MM.1S (cell line): ENCODE results near the gene ASB5.

ENCODE experiments used
- DNase-seq: peaks from one replicate; pipeline ENCODE4 v3.0.0-alpha.2; 2015
- H2AFZ ChIP-seq: fragments of 300-600 bp; sonication (generic); 2 replicates; pipeline ENCODE4 v1.6.0; 2016; ENCODE audit warnings: antibody characterized with exemption, low read length
- H3F3A ChIP-seq: fragments of 300-600 bp; sonication (generic); 2 replicates; pipeline ENCODE4 v1.6.1; 2016; ENCODE audit warnings: mild to moderate bottlenecking, antibody characterized with exemption, low read length, moderate library complexity, mixed read lengths; ENCODE audit not compliant: insufficient read depth
- H3K27ac ChIP-seq: fragments of 300-600 bp; sonication (generic); 2 replicates; pipeline ENCODE4 v1.5.1; 2016; ENCODE audit warnings: mild to moderate bottlenecking, low read length
- H3K27me3 ChIP-seq: fragments of 300-600 bp; sonication (generic); replicated peaks from 2 replicates; pipeline ENCODE4 v1.6.0; 2016; ENCODE audit warnings: low read length; ENCODE audit not compliant: insufficient read depth
- H3K36me3 ChIP-seq: fragments of 300-600 bp; sonication (generic); replicated peaks from 2 replicates; pipeline ENCODE4 v1.6.1; 2016; ENCODE audit warnings: mild to moderate bottlenecking, low read length, mixed read lengths; ENCODE audit not compliant: insufficient read depth
- H3K4me1 ChIP-seq: fragments of 300-600 bp; sonication (generic); 2 replicates; pipeline ENCODE4 v1.6.1; 2016; ENCODE audit warnings: low read length, mixed read lengths
- H3K4me2 ChIP-seq: fragments of 300-600 bp; sonication (generic); 2 replicates; pipeline ENCODE4 v1.6.0; 2016; ENCODE audit warnings: low read depth, low read length
- H3K4me3 ChIP-seq: fragments of 300-600 bp; sonication (generic); 2 replicates; pipeline ENCODE4 v1.5.1; 2016; ENCODE audit warnings: low read length, mixed read lengths
- H3K79me2 ChIP-seq: fragments of 300-600 bp; sonication (generic); 2 replicates; pipeline ENCODE4 v1.6.1; 2016; ENCODE audit warnings: mixed run types, low read length, mixed read lengths
- H3K9ac ChIP-seq: fragments of 300-600 bp; sonication (generic); 2 replicates; pipeline ENCODE4 v1.6.1; 2016; ENCODE audit warnings: low read length, mixed read lengths
- H3K9me2 ChIP-seq: fragments of 300-600 bp; sonication (generic); replicated peaks from 2 replicates; pipeline ENCODE4 v1.6.1; 2016; ENCODE audit warnings: mild to moderate bottlenecking, low read length, mixed read lengths; ENCODE audit not compliant: insufficient read depth
- H3K9me3 ChIP-seq: fragments of 300-600 bp; sonication (generic); replicated peaks from 2 replicates; pipeline ENCODE4 v1.6.1; 2016; ENCODE audit warnings: mild to moderate bottlenecking, low read length, mixed read lengths; ENCODE audit not compliant: insufficient read depth
- H4K20me1 ChIP-seq: fragments of 300-600 bp; sonication (generic); 2 replicates; pipeline ENCODE4 v1.6.1; 2016; ENCODE audit warnings: mild to moderate bottlenecking, low read length, moderate library complexity, mixed read lengths; ENCODE audit not compliant: insufficient read depth
- EZH2 ChIP-seq: fragments of 300-600 bp; sonication (generic); optimal IDR thresholded peaks from 2 replicates; pipeline ENCODE3; 2017; ENCODE audit warnings: low read depth, mild to moderate bottlenecking, antibody characterized with exemption, low read length, mixed read lengths
- EZH2phosphoT487 ChIP-seq: fragments of 300-600 bp; sonication (generic); IDR thresholded peaks from 2 replicates; pipeline ENCODE4 v1.6.1; 2018; ENCODE audit warnings: antibody characterized with exemption, low read length
- TF ChIP-seq, protein P1 (sequence below): fragments of 300-600 bp; sonication (generic); IDR thresholded peaks from 2 replicates; pipeline ENCODE4 v1.5.1; 2016; ENCODE audit warnings: antibody characterized with exemption, low read length, mixed read lengths

Gene ASB5

DNA sequence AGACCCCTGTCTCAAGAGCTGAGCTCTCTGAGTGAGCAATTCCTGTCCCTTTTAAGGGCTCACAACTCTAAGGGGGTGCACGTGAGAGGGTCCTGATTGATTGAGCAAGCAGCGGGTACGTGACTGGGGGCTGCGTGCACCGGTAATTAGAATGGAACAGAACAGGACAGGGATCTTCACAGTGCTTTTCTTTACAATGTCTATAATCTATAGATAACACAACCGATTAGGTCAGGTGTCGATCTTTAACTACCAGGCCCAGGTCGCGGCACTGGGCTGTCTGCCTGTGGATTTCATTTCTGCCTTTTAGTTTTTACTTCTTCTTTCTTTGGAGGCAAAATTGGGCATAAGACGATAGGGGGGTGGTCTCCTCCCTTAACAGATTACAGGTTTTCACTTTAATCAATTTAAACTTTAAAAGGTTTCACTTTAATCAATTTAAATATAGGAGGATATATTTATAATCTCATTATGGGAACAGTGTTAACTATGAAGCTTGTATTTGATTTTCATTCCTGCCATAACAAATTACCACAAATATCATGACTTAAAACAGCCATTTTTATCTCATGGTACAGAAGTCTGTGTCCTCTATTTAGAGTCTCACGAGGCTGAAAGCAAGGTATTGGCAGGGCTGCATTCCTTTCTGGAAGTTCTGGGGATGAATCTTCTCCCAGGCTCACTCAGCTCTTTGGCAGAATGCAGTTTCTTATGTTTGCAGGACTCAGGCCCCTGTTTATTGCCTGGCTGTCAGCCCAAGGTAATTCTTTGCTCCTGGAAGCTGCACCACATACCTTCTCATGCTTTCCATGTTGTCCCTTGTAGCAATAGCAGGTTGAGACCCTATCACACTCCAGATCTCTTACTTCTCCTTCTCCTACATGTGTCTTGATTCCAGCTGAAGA is 78.9 kb downstream of the ASB5 start:
- Histone ChIP-seq H3K9me2 (no peaks in the 10 kb centered on the region), H3K4me1 (no peaks in the 10 kb centered on the region), H3K9me3 (no peaks in the 10 kb centered on the region), H4K20me1 (no peaks in the 10 kb centered on the region), H3K4me3 (no peak overlapping the region), H3K36me3 (no peaks in the 10 kb centered on the region), H3K27me3 (no peaks in the 10 kb centered on the region), H3K9ac (no peak overlapping the region), H2AFZ (no peak overlapping the region), H3K27ac (no peak overlapping the region), H3K79me2 (no peaks in the 10 kb centered on the region), H3K4me2 (no peak overlapping the region), H3F3A (peaks cover 2% of the 10 kb centered on the region; the same call in 1 of the 2 replicates)
- DNase-seq = no peak
- TF ChIP-seq EZH2phosphoT487 = no peak
- TF ChIP-seq, protein P1, sequence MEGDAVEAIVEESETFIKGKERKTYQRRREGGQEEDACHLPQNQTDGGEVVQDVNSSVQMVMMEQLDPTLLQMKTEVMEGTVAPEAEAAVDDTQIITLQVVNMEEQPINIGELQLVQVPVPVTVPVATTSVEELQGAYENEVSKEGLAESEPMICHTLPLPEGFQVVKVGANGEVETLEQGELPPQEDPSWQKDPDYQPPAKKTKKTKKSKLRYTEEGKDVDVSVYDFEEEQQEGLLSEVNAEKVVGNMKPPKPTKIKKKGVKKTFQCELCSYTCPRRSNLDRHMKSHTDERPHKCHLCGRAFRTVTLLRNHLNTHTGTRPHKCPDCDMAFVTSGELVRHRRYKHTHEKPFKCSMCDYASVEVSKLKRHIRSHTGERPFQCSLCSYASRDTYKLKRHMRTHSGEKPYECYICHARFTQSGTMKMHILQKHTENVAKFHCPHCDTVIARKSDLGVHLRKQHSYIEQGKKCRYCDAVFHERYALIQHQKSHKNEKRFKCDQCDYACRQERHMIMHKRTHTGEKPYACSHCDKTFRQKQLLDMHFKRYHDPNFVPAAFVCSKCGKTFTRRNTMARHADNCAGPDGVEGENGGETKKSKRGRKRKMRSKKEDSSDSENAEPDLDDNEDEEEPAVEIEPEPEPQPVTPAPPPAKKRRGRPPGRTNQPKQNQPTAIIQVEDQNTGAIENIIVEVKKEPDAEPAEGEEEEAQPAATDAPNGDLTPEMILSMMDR = no peak
- no peak for TF ChIP-seq EZH2

DNA sequence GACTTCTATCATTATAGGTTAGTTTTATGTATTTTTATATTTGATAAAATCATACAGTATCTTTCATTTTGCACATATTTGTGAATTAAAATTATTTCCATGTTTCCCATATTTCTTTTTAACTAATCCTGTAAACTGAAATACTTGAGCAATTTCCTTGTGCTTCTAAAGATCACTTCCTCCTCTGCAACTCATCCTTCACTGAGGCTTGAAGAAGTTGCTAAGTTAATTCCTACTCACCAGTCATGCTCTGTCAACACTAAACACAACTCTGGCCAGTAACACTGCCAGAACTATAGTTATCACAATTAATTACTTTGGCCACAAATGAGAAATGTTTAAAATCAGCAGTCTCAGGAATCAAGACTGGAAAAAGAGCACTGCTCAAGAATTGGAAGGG is 80.4 kb downstream of the ASB5 start:
- no peaks in the 10 kb centered on the region for H3K4me1 ChIP-seq
- H4K20me1 ChIP-seq = no peaks in the 10 kb centered on the region
- H3K27ac ChIP-seq = no peak overlapping the region
- H3K9me2 ChIP-seq = no peaks in the 10 kb centered on the region
- no peaks in the 10 kb centered on the region for H3K9me3 ChIP-seq
- no peak for TF ChIP-seq EZH2
- TF ChIP-seq, protein P1 = no peak
- no peak for TF ChIP-seq EZH2phosphoT487
- H3K79me2 ChIP-seq = no peaks in the 10 kb centered on the region
- no peak overlapping the region for H3K9ac ChIP-seq
- H3K27me3 ChIP-seq = no peaks in the 10 kb centered on the region
- no peak overlapping the region for H3K4me3 ChIP-seq
- H3K4me2 ChIP-seq = no peak overlapping the region
- no peaks in the 10 kb centered on the region for H3K36me3 ChIP-seq
- no peak for DNase-seq
- 0 out of 2 replicates have a peak overlapping the region, but pooled peaks have one; percentile 4 for H2AFZ ChIP-seq
- H3F3A ChIP-seq = no peaks in the 10 kb centered on the region

DNA sequence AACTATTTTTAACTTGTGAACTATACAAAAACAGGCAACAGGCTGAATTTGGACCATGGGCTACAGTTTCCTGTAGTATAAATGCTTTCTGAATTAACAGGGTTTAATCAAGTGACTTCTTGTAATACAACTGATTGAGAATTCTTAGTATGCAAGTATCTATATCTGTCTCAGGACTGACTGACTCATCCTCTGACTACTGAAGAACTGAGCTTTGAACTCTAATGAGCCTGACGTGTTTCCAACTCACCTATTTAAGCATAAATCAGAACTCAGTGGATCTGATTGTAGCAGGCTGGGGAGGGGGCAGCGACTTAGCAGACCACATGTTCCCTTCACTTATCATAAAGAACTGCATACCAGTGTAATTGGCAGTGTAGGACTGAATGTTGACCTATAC is 81.4 kb downstream of the ASB5 start:
- no peak overlapping the region for H3K4me2 ChIP-seq

More for the DNA sequence above, 81.4 kb downstream of the ASB5 start:
- Histone ChIP-seq H3K27ac (no peak overlapping the region), H3K79me2 (no peaks in the 10 kb centered on the region), H3F3A (no peaks in the 10 kb centered on the region), H3K9ac (no peak overlapping the region), H3K9me2 (no peaks in the 10 kb centered on the region), H3K9me3 (no peaks in the 10 kb centered on the region), H3K36me3 (no peaks in the 10 kb centered on the region), H3K4me3 (no peak overlapping the region), H2AFZ (no peak overlapping the region), H4K20me1 (no peaks in the 10 kb centered on the region), H3K4me1 (no peaks in the 10 kb centered on the region), H3K27me3 (no peaks in the 10 kb centered on the region)
- DNase-seq = no peak
- TF ChIP-seq, protein P1 = no peak
- TF ChIP-seq EZH2phosphoT487 (no peak), EZH2 (no peak)
